ENCODE data around the gene LENG9.

DNA sequence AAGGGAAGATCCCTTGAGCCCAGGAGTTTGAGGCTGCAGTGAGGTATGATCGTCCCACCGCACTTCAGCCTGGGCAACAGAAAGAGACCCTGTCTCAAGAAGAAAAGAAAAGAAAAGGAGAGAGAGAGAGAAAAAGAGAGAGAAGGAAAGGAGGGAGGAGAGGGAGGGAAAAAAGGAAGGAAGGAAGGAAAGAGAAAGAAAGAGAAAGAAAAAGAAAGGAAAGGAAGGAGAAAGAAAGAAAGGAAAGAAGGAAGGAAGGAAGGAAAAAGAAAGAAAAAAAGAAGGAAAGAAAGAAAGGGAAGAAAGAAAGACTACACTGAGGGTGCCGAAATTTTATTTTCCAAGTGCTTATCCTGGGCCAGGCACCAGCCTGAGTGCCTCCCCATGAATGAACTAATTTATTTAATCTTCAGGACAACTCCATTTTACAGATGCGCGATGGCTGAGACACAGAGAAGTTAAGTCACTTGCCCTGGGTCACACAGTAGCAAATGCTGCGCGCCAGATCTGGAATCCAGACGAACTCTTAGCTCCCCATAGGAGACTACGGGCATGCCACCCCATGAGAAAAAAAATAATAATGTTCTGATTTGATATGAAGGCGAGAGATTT, 6.8 kb upstream of the LENG9 start:
- TF ChIP-seq, protein P1, sequence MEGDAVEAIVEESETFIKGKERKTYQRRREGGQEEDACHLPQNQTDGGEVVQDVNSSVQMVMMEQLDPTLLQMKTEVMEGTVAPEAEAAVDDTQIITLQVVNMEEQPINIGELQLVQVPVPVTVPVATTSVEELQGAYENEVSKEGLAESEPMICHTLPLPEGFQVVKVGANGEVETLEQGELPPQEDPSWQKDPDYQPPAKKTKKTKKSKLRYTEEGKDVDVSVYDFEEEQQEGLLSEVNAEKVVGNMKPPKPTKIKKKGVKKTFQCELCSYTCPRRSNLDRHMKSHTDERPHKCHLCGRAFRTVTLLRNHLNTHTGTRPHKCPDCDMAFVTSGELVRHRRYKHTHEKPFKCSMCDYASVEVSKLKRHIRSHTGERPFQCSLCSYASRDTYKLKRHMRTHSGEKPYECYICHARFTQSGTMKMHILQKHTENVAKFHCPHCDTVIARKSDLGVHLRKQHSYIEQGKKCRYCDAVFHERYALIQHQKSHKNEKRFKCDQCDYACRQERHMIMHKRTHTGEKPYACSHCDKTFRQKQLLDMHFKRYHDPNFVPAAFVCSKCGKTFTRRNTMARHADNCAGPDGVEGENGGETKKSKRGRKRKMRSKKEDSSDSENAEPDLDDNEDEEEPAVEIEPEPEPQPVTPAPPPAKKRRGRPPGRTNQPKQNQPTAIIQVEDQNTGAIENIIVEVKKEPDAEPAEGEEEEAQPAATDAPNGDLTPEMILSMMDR (conservative IDR thresholded peaks at IDR 0.05; ENCODE audit: low read length): no peak
- TF ChIP-seq EZH2phosphoT487 (IDR thresholded peaks at IDR 0.05; ENCODE audit: borderline replicate concordance, low read depth, low read length): no peak
